H9 (cell line): ENCODE results near the gene DOK6. TPM values are rescaled to one million over a fixed set of nuclear protein-coding genes. Genes with fewer than 3 reads are reported as not detected.

Experiments used
- DNase-seq: peaks from one replicate; pipeline ENCODE4 v3.0.0-alpha.2; 2017
- H2AFZ ChIP-seq: one replicate; pipeline ENCODE4 v1.6.1; 2013; ENCODE audit warnings: mild to moderate bottlenecking, low read length, control low read depth, moderate library complexity
- H2AK5ac ChIP-seq: 2 replicates; pipeline ENCODE4 v1.6.1; 2013; ENCODE audit warnings: low read length, control low read depth, mixed read lengths; ENCODE audit not compliant: insufficient read length
- H2BK120ac ChIP-seq: one replicate; pipeline ENCODE4 v1.6.1; 2013; ENCODE audit warnings: low read depth, mild to moderate bottlenecking, low read length, control low read depth, inconsistent platforms; ENCODE audit not compliant: poor library complexity, severe bottlenecking
- H2BK12ac ChIP-seq: 2 replicates; pipeline ENCODE4 v1.6.1; 2013; ENCODE audit warnings: low read length, control low read depth, mixed read lengths, low read depth; ENCODE audit not compliant: insufficient read length
- H2BK15ac ChIP-seq: 2 replicates; pipeline ENCODE4 v1.6.1; 2013; ENCODE audit warnings: low read depth, low read length, control low read depth
- H2BK20ac ChIP-seq: one replicate; pipeline ENCODE4 v1.6.1; 2013; ENCODE audit warnings: low read depth, mild to moderate bottlenecking, low read length, control low read depth, inconsistent platforms; ENCODE audit not compliant: poor library complexity, severe bottlenecking
- H2BK5ac ChIP-seq: 2 replicates; pipeline ENCODE4 v1.6.1; 2013; ENCODE audit warnings: low read length, control low read depth, mixed read lengths; ENCODE audit not compliant: insufficient read length
- H3K14ac ChIP-seq: 2 replicates; pipeline ENCODE4 v1.6.1; 2013; ENCODE audit warnings: low read length, control low read depth; ENCODE audit not compliant: insufficient read depth
- H3K18ac ChIP-seq: 2 replicates; pipeline ENCODE4 v1.6.1; 2013; ENCODE audit warnings: low read depth, mild to moderate bottlenecking, mixed read lengths, low read length, control low read depth; ENCODE audit not compliant: insufficient read length
- H3K23ac ChIP-seq: 2 replicates; pipeline ENCODE4 v1.6.1; 2013; ENCODE audit warnings: low read length, control low read depth, mixed read lengths, low read depth; ENCODE audit not compliant: insufficient read length
- H3K23me2 ChIP-seq: 2 replicates; pipeline ENCODE4 v1.6.1; 2013; ENCODE audit warnings: low read depth, mild to moderate bottlenecking, mixed read lengths, low read length, control low read depth; ENCODE audit not compliant: insufficient read length, poor library complexity, severe bottlenecking
- H3K27ac ChIP-seq: 2 replicates; pipeline ENCODE4 v1.5.1; 2013; ENCODE audit warnings: low read length, control low read depth, mixed read lengths, low read depth; ENCODE audit not compliant: insufficient read length
- H3K27me3 ChIP-seq: 2 replicates; pipeline ENCODE4 v1.6.1; 2013; ENCODE audit warnings: low read length, control low read depth, inconsistent platforms; ENCODE audit not compliant: insufficient read depth
- H3K4ac ChIP-seq: 2 replicates; pipeline ENCODE4 v1.6.1; 2013; ENCODE audit warnings: low read depth, mild to moderate bottlenecking, control low read depth, inconsistent platforms, low read length, moderate library complexity
- H3K4me1 ChIP-seq: 2 replicates; pipeline ENCODE4 v1.6.1; 2013; ENCODE audit warnings: low read length, control low read depth, inconsistent platforms; ENCODE audit not compliant: insufficient read depth
- H3K4me2 ChIP-seq: 2 replicates; pipeline ENCODE4 v1.6.1; 2013; ENCODE audit warnings: low read length, control low read depth, mixed read lengths; ENCODE audit not compliant: insufficient read length, insufficient read depth
- H3K56ac ChIP-seq: 2 replicates; pipeline ENCODE4 v1.6.1; 2013; ENCODE audit warnings: low read depth, mild to moderate bottlenecking, mixed read lengths, low read length, control low read depth; ENCODE audit not compliant: insufficient read length
- H3K79me1 ChIP-seq: 2 replicates; pipeline ENCODE4 v1.6.1; 2013; ENCODE audit warnings: low read depth, mild to moderate bottlenecking, moderate library complexity, low read length, control low read depth, inconsistent platforms; ENCODE audit not compliant: insufficient read depth, poor library complexity, severe bottlenecking
- H3K79me2 ChIP-seq: 2 replicates; pipeline ENCODE4 v1.6.1; 2013; ENCODE audit warnings: low read length, control low read depth, inconsistent platforms; ENCODE audit not compliant: insufficient read depth
- H3K9ac ChIP-seq: 2 replicates; pipeline ENCODE4 v1.6.1; 2013; ENCODE audit warnings: low read length, control low read depth, mixed read lengths; ENCODE audit not compliant: insufficient read length; ENCODE audit errors: extremely low read depth
- H3K9me3 ChIP-seq: one replicate; pipeline ENCODE4 v1.6.1; 2013; ENCODE audit warnings: low read depth, low read length, inconsistent platforms; ENCODE audit not compliant: control insufficient read depth
- H3T11ph ChIP-seq: one replicate; pipeline ENCODE4 v1.6.1; 2013; ENCODE audit warnings: mild to moderate bottlenecking, low read length, control low read depth, inconsistent platforms
- H4K20me1 ChIP-seq: one replicate; pipeline ENCODE4 v1.6.1; 2013; ENCODE audit not compliant: control insufficient read depth, insufficient read length, insufficient read depth
- H4K5ac ChIP-seq: 2 replicates; pipeline ENCODE4 v1.6.1; 2013; ENCODE audit warnings: low read depth, mild to moderate bottlenecking, mixed read lengths, low read length, control low read depth; ENCODE audit not compliant: insufficient read length
- H4K8ac ChIP-seq: replicated peaks from 2 replicates; pipeline ENCODE4 v1.6.1; 2013; ENCODE audit warnings: low read length, control low read depth, mixed read lengths, low read depth; ENCODE audit not compliant: insufficient read length
- H4K91ac ChIP-seq: 2 replicates; pipeline ENCODE4 v1.6.1; 2013; ENCODE audit warnings: low read depth, mild to moderate bottlenecking, moderate library complexity, mixed read lengths, low read length, control low read depth; ENCODE audit not compliant: insufficient read length
- H3K27ac Mint-ChIP-seq, 3 experiments: 2 replicates in 2 of 3; 3 replicates in 1 of 3; pipeline ENCODE4 v1.8.0; 2020 to 2021; ENCODE audit warnings: mixed read lengths in 3 of 3, mild to moderate bottlenecking in 1 of 3, moderate library complexity in 1 of 3
- H3K27me3 Mint-ChIP-seq: 2 replicates; pipeline ENCODE4 v1.8.0; 2021; ENCODE audit warnings: low read depth, mild to moderate bottlenecking, moderate library complexity, mixed read lengths
- H3K36me3 Mint-ChIP-seq, 3 experiments: 2 replicates in 2 of 3; 3 replicates in 1 of 3; pipeline ENCODE4 v1.8.0; 2020 to 2021; ENCODE audit warnings: low read depth in 3 of 3, mixed read lengths in 3 of 3; ENCODE audit not compliant: insufficient read depth in 1 of 3
- H3K4me1 Mint-ChIP-seq, 2 experiments: 2 replicates each; pipeline ENCODE4 v1.8.0; 2020; ENCODE audit warnings: mixed read lengths in 2 of 2
- H3K4me3 Mint-ChIP-seq, 2 experiments: 2 replicates in 1 of 2; 3 replicates in 1 of 2; pipeline ENCODE4 v1.8.0; 2020 to 2021; ENCODE audit warnings: mild to moderate bottlenecking in 2 of 2, mixed read lengths in 2 of 2, moderate library complexity in 1 of 2
- H3K9me3 Mint-ChIP-seq, 2 experiments: 2 replicates in 1 of 2; 3 replicates in 1 of 2; pipeline ENCODE4 v1.8.0; 2020; ENCODE audit warnings: mild to moderate bottlenecking in 2 of 2, mixed read lengths in 2 of 2, moderate library complexity in 1 of 2
- WGBS: extraction: QIAGEN DNeasy Blood & Tissue Kit; methylation state at CpG from one replicate; pipeline ENCODE4 v1.1.7; 2013; ENCODE audit warnings: missing lambda C conversion rate, low lambda C conversion rate, mixed read lengths; ENCODE audit not compliant: insufficient read length; ENCODE audit errors: extremely low coverage; 5-methylcytosine and 5-hydroxymethylcytosine counted together
- total RNA-seq: library from RNA; stranded (reverse); gene quantifications from 2 replicates; pipeline ENCODE4 v1.2.1, GENCODE V29; 2021
- TF ChIP-seq, protein P1 (sequence below): fragments of 200-600 bp; sonication (generic); conservative IDR thresholded peaks from 3 replicates; pipeline ENCODE4 v1.8.0; 2021; ENCODE audit warnings: antibody characterized with exemption, mild to moderate bottlenecking

DOK6 gene
- total RNA-seq, 1 experiment from 2014 or later = 0.20 TPM

DNA sequence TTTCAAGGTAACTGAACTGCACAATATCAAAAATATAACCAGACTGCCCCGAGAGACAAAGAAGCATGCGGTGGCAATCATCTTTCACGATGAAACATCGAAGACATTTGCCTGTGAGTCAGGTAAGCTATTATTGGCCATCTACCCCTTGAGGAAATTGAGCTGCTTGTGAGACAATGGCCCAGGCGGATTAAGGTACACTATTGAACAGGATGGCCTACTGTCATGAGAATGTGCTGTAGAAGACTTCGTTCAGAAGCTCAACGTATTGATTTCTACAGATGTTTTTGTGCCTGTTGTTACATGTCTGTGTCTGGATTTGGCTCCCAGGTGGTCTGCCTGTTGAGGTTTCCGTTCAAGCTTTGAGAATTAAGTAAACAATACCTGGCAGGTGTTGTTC is 198.7 kb downstream of the DOK6 start:
- H2BK5ac ChIP-seq = no peak overlapping the region
- H3K79me1 ChIP-seq = no peaks in the 10 kb centered on the region
- Mint-ChIP-seq H3K36me3 (peaks cover 4 to 13% (median 6%) of the 10 kb centered on the region in 3 experiments; a peak in 4 of 7 replicates), H3K4me1 (peaks cover 0 to 3% of the 10 kb centered on the region in 2 experiments; a peak in 1 of 4 replicates), H3K27ac (no peak overlapping the region), H3K9me3 (peaks cover 7 to 15% of the 10 kb centered on the region in 2 experiments; a peak in 4 of 5 replicates), H3K27me3 (no peaks in the 10 kb centered on the region), H3K4me3 (no peak overlapping the region)
- H3K23ac ChIP-seq = no peak overlapping the region
- H3K9me3 ChIP-seq = no peaks in the 10 kb centered on the region
- no peak overlapping the region for H2AFZ ChIP-seq
- no peak overlapping the region for H4K8ac ChIP-seq
- TF ChIP-seq, protein P1, sequence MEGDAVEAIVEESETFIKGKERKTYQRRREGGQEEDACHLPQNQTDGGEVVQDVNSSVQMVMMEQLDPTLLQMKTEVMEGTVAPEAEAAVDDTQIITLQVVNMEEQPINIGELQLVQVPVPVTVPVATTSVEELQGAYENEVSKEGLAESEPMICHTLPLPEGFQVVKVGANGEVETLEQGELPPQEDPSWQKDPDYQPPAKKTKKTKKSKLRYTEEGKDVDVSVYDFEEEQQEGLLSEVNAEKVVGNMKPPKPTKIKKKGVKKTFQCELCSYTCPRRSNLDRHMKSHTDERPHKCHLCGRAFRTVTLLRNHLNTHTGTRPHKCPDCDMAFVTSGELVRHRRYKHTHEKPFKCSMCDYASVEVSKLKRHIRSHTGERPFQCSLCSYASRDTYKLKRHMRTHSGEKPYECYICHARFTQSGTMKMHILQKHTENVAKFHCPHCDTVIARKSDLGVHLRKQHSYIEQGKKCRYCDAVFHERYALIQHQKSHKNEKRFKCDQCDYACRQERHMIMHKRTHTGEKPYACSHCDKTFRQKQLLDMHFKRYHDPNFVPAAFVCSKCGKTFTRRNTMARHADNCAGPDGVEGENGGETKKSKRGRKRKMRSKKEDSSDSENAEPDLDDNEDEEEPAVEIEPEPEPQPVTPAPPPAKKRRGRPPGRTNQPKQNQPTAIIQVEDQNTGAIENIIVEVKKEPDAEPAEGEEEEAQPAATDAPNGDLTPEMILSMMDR = no peak
- H2BK120ac ChIP-seq = no peak overlapping the region
- H3K4me2 ChIP-seq = no peak overlapping the region
- no peak overlapping the region for H4K91ac ChIP-seq
- no peak overlapping the region for H3K4ac ChIP-seq
- no peaks in the 10 kb centered on the region for H3K27me3 ChIP-seq
- no peak overlapping the region for H3K14ac ChIP-seq
- H3T11ph ChIP-seq = no peak overlapping the region
- no peak overlapping the region for H2BK20ac ChIP-seq
- H4K5ac ChIP-seq = no peak overlapping the region
- H4K20me1 ChIP-seq = no peaks in the 10 kb centered on the region
- no peak overlapping the region for H2BK15ac ChIP-seq
- H3K4me1 ChIP-seq = no peaks in the 10 kb centered on the region
- H3K18ac ChIP-seq = no peak overlapping the region
- no peak overlapping the region for H2AK5ac ChIP-seq
- no peak overlapping the region for H2BK12ac ChIP-seq
- no peak overlapping the region for H3K56ac ChIP-seq
- H3K27ac ChIP-seq = no peak overlapping the region
- no peaks in the 10 kb centered on the region for H3K23me2 ChIP-seq
- no peak for DNase-seq
- WGBS = no CpG with 5 or more reads among the region's 8 CpGs
- H3K79me2 ChIP-seq = no peaks in the 10 kb centered on the region
- no peak overlapping the region for H3K9ac ChIP-seq
